ENCODE data around the gene PCCA.
A peak's percentile ranks its signal among the peaks of the same experiment; 100 is the strongest.
"Not testable (repeated sequence)": the region's sequence is repeated elsewhere in the genome, so short reads cannot be mapped to it uniquely, and the experiment has no call there.

Gene PCCA

DNA sequence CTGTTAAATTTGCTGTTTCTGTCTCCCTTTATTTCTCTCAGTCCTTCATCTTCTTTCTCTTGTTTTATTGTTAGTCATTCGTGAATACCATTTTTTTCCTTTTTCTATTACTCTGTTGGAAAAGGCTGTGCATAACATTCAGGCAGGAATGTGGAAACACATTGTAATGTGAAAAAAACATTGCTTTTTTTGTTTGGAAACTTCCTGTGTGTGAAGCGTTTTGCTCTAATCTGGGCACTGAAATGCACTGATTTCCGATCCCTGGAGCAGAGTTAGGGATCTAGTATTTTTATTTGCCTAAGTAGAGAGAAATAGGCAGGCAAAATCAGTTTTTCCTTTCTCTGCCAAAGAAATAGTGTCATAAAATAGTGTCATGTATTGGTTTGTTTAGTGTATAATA, 155.5 kb downstream of the PCCA start:
- DNase-seq (ENCODE audit: low spot score) = peak; percentile 15

DNA sequence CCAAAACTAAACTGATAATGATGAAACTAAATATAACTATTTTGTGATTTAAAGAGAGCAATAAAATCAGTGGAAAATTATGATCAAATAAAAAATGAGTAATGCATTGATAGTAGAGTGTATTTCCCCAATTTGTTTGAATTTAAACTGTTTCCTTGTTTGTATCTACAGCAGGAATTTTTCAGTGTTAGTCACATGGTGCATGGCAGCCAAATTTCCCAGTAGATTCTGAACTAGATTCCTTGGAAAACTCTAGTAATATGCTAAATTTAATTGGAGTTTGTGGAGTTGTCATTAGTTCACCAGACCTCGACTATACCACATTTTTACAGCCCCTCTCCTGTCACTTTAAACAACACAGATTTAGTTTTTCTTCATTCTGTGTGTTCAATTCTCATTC, 156.2 kb downstream of the PCCA start:
- DNase-seq (ENCODE audit: low spot score) = no peak

- no peak for DNase-seq (ENCODE audit: low spot score)
Observed at GRCh38 chr13:100247937-100248336, 159.0 kb downstream of the PCCA start.

GRCh38 chr13:100254002-100254401, 165.1 kb downstream of the PCCA start:
- DNase-seq (ENCODE audit: low spot score) = no peak

DNA sequence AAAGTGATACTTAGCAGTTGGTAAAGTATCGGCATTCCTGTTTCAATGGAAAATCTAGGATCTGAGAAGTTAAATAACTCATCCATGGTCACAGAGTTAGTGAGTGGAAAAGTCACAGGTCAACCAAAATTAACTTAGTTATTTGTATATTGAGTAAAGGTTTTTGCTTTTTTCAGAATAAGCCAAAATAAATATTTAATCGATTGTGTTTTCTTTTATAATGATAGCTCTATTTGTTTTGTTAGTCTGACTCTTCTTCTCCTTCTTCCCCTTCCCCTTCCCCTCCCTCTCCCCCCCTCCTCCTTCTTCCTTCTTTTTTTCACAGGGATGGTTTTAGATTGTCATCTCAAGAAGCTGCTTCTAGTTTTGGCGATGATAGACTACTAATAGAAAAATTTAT, 173.5 kb downstream of the PCCA start:
- no peak for DNase-seq (ENCODE audit: low spot score)

GRCh38 chr13:100266026-100266425, 177.1 kb downstream of the PCCA start:
- no peak for DNase-seq (ENCODE audit: low spot score)

DNA sequence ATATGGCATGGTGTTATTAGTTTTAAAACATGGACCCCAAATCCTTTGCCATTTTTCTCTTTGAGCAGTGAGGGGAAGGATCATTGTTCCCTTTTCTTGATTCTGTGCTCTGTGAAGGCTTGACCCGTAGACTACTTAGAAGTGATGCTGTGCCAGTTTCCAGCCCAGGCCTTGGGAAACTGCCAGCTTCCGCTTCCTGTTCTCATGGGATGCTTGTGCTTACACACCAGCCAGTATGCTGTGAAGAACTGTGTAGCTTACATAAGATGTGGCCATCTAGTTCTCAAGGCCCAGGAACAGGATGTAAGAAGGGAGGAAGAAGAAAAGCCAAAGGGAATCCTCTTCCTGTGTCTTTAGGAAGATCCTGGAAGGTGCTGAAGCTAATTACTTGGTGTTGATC, 180.9 kb downstream of the PCCA start:
- DNase-seq (ENCODE audit: low spot score) = peak; percentile 69

GRCh38 chr13:100273138-100273537, 184.2 kb downstream of the PCCA start:
- DNase-seq (ENCODE audit: low spot score) = no peak

DNA sequence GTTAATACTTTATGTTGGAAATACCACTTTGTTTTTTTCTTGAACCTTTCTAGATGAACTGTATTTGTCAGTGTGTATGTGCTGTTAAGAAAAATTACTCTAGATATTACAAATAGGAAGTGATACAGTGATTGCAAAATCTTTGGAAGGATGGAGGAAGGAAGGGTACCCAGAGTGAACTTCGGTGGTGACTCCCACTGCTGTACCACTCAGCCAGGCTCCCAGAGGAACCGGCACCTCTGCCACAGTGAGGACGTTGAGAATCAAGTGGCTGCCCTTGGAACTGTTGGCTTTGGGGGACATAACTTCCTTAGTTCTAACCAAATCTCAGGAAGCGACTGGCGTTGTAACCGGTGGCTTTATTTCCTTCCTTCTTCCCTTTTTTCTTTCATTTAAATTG, 184.7 kb downstream of the PCCA start:
- no peak for DNase-seq (ENCODE audit: low spot score)

DNA sequence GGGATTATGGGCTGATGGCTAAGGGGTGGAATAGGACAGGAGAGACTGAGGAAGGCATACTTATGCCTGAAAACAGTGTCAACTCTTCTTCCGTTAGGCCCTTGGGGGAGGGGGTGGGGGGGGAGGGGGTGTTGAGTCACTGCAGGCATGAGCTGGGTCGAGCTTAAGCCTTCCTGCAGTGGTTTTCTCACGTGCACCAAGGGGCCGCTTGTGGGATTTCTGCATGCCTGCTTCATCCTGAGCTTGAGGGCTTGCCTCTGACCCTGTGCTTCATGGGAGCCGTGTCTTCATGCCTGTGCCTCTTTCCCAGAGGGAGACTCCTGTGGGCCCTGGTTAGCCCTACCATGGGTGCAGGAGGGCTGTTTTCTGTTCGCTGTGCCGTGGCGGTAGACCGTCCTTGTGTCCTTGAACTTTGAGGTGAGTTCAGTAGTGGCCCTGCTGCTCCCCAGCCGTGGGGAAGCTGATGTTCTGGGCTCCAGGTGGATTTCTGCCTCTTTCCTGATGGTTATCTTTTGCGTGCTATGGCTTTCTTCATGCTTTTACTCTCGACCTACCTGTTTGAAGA, 186.1 kb downstream of the PCCA start:
- DNase-seq (ENCODE audit: low spot score) = no peak

DNA sequence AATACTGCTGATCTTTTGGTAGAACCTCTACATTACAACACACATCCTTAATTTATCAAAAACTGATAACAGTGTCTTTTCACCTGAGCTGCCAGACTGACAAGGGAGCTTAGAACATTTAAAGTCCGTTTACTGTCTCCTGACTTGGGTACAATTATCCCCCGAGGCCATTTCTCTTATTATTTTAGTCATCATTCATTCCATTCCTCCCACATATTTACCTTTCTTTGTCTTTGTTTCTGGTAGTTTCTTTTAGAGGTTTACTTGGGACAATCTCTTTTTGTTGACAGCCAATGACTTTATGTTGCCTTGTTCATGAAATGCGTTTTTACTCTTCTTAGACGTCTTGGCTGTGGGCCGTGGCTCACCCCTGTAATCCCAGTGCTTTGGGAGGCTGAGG, 186.9 kb downstream of the PCCA start:
- DNase-seq (ENCODE audit: low spot score) = no peak

DNA sequence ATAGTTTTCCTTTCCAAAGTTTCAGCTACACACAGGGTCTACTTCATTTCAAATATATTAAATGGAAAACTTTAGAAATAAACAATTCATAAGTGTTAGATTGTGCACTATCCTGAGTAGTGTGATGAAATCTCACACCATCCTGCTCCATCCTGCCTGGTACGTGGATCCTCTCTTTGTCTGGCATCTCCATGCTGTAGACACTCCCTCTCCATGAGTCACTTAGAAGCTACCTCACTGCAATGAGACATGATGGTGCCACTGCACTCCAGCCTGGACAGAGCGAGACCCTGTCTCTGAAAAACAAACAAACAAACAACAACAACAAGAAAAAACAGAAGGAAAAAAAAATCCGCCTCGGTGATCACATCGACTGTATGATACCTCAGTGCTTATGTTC, 191.8 kb downstream of the PCCA start:
- no peak for DNase-seq (ENCODE audit: low spot score)

GRCh38 chr13:100282306-100282705, 193.4 kb downstream of the PCCA start:
- not testable (repeated sequence) for DNase-seq (ENCODE audit: low spot score)

GRCh38 chr13:100290165-100290801, 201.4 kb downstream of the PCCA start:
- DNase-seq (ENCODE audit: low spot score) = no peak

- DNase-seq (ENCODE audit: low spot score) = no peak
Observed at GRCh38 chr13:100291624-100292023, 202.7 kb downstream of the PCCA start.

DNA sequence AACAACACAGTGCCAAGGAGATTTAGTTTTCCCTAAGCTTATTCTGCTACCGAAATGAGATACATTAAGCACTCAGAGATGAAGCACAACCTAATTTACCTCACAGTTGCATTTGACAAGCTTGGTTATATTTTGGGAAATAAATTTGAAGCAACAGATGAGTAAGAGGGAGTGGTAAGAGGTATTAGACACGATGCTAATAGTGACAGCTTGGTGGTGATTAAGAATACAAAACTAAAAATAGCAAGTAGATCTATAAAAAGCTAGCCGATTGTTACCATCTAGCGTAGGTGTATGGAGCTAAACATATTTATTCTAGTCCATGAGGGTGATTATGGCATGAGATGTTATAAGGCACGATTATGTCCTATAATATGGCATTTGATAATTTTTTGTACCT, 208.5 kb downstream of the PCCA start:
- no peak for DNase-seq (ENCODE audit: low spot score)

DNA sequence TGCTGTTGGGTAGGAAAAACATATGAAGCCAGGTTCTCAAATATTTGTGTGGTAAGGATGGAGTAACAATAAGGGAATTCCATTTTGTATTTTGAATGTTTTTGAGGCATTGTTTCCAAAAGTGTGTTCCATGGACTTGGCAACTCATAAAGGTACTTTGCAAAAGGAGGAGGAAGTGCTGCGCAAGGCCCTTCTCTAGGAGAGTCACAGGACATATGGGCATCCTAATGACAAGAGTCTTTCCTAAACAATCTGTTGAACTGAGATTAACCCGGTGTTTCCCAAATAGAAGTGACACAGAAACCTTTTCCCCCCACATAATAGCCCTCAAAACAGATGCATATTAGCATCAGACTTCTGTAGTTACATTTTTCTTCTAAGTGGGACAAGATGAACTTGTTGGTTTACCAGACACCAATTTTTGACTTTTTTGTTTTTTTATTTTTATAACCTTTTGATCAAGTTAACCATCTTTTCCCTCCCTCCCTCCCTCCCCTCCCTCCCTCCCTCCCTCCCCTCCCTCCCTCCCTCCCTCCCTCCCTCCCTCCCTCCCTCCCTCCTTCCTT, 209.3 kb downstream of the PCCA start:
- no peak for DNase-seq (ENCODE audit: low spot score)

- DNase-seq (ENCODE audit: low spot score) = peak; percentile 21
Observed at GRCh38 chr13:100298691-100299090, 209.8 kb downstream of the PCCA start.

DNA sequence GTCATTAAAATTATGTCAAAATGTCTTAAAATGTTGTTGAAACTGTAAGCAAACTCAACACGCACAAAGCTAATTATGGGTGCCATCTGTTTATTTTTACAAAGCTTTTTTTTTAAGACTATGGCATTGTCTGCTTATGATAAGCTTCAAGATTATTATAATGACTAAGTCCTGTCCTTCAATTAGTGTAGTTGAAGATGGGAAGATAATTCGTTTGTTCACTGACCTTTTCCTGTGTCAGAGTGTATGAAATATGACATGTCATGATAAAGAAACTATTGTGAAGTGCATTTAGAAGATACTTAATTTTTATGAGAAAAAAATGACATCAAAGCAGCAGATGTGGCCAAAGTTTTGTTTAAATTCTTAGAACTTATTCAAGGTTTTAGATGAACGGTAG, 211.3 kb downstream of the PCCA start:
- DNase-seq (ENCODE audit: low spot score) = no peak

GRCh38 chr13:100300708-100301107, 211.8 kb downstream of the PCCA start:
- no peak for DNase-seq (ENCODE audit: low spot score)

DNA sequence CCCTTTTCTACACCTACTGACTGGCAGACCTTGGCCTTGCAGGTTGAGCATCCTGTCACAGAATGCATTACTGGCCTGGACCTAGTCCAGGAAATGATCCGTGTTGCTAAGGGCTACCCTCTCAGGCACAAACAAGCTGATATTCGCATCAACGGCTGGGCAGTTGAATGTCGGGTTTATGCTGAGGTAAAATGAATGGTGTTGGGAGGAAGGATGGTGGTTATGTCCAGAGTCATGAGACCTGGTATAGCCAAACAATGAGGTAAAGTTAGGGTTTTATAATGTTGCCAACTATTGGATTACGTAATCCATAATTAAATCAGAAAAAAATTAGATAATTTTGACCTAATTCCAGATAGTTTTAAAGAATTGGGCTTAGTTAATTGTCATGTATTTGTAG, 212.5 kb downstream of the PCCA start:
- no peak for DNase-seq (ENCODE audit: low spot score)

DNA sequence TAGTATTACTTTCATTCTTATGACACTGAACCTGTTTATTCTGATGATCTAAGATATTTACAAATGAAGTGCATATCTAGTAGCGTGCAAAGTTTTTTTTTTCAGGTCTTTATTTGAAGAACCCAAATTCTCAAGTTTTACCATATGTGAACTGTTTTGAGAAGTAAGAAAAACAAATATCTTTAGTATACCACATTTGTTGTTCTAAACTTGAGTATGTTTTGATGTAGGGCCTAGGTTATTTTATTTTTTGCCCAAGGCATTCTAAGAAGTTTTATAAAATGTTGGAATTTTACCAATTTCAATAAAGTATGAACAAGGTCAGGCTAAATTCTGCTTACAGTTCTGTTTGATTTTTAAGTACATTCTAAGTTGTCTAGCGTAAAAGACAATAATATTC, 213.5 kb downstream of the PCCA start:
- no peak for DNase-seq (ENCODE audit: low spot score)

DNA sequence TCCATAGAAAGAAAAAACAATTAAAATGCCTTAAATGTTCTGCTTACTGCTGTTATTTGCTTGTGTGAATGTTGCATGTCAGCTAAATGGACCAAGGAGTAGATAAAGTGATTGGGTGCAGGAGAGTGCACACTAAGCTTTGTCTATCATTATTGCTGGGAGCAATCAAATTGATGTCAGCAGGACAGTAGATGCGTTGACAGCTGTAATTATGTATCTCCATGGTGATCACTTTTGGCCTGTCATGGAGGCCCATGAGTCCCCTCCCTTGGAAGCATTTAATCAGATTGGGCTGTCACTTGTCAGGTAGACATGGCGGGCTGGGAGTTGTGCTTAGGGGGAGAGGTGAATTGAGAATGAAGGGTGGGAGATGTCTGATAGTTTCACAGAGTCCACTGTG, 215.3 kb downstream of the PCCA start:
- DNase-seq (ENCODE audit: low spot score) = no peak

DNA sequence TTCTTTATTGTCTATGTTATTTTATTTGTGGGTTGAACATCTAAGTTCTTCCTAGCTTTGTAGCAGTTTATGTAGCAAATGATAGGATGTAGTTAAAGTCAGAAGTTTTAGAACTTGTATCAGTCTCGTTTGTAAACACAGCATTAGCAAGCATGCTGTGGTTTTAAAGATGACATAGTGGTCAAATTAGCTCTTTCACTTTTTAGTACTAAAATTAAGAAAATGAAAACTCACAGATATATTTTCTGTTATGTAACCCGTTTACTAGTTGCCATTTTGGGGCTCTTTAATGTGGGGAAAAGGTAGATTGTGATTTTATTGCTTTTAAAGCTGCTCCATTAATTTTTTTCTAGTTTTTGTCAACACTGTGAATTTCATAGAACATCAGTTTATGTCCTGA, 216.5 kb downstream of the PCCA start:
- no peak for DNase-seq (ENCODE audit: low spot score)
